HG03342 (cell line): ENCODE measurements around the gene FARP1.

ENCODE experiments used
- ATAC-seq: cut with Tn5 transposase; IDR thresholded peaks from one replicate; pipeline ENCODE4 v1.9.1; 2021; ENCODE audit warnings: mild to moderate bottlenecking, moderate library complexity; ENCODE audit not compliant: unreplicated experiment

The FARP1 gene

DNA sequence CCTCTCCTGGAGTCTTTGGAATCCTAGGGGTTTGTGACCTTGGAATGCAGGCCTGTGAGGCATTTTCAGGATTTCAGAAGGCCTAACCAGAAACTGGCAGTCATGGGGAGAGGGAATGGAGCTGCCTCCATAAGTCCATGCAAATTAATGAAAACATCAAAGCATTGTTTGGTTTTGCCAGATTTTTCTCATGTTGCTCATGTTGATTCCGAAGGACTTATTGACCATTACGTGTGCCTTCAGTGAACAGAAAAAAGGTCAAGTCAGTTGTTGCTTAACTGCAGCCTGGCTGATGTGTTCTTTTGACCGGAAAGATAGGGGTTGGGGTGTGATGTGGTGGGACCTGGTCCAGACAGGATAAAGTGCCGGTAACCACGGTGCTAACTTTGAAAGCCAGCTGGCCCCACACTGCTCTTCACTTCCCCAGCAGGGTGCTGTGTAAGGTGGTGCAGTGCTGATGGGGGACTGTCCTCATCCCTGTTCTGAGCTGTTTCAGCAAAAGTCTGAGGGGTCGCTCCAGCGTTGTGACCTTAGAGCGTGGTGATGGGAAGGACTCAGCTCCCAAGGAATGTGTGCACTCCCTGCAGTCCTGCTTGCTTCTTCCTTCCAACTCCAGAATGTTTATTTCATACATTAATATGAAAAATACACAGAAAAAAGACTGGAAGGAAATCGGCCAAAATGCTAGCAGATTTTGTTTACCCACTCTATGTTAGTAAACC lies 30.7 kb downstream of the FARP1 start:
- no peak for ATAC-seq

GRCh38 chr13:98174307-98174706 lies 31.4 kb downstream of the FARP1 start:
- no peak for ATAC-seq

DNA sequence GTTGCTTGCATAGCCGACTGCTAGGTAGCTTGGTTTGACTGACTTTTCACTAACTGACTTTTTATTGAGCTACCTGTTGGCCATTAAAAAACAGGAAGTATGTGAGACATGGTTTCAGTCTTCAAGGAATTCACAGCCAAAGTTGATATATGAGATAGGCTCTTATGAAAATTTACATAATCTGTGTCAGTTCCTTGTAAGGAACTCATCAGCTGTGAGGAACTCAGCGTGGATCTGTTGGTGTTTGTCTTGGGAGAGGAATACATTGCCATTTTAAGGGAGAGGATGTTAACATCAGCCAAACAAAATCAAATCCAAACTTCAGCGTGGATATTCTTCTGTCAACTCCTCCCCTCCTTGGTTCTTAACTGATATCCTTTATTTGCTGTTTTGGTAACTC lies 32.1 kb downstream of the FARP1 start:
- no peak for ATAC-seq

GRCh38 chr13:98175823-98176222 lies 32.9 kb downstream of the FARP1 start:
- no peak for ATAC-seq

- no peak for ATAC-seq
These were observed 34.1 kb downstream of the FARP1 start, which contains the start of gene RNF113B for GRCh38 chr13:98176777-98177608. Gene RNF113B (minus strand): TSS chr13:98177269. CDS start chr13:98177236, 33 bp downstream.

DNA sequence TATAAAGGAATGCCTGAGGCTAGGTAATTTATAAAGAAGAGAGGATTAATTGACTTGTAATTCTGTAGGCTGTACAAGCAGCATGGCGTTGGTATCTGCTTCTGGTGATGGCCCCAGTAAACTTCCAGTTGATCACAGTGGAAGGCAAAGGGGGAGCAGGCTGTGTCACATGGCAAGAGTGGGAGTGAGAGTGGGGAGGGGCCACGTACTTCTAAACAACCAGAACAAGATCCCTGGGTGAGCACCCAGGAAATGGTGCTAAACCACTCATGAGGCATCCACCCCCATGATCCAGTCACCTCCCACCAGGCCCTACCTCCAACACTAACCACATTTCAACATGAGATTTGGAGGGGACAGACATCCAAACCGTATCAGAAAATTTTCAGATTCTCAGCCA lies 37.2 kb downstream of the FARP1 start:
- no peak for ATAC-seq

- ATAC-seq: no peak
These were observed 38.4 kb downstream of the FARP1 start for GRCh38 chr13:98181111-98181815.

DNA sequence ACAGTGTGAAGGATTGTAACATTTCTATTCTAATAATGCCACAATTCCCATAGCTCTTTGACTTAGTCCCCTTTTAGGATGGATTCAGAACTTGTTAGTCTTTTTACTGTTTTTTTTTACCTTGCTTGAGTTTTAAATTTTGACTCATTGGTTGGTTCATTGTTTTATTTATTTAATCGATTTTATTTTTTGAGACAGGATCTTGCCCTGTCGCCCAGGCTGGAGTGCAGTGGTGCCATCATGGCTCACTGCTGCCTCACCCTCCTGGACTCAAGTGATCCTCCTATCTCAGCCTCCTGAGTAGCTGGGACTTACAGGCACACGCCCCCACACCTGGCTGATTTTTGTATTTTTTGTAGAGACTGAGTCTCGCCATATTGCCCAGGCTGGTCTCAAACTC lies 39.3 kb downstream of the FARP1 start:
- no peak for ATAC-seq

GRCh38 chr13:98182589-98182988 lies 39.7 kb downstream of the FARP1 start:
- ATAC-seq: no peak

GRCh38 chr13:98184792-98185191 lies 41.9 kb downstream of the FARP1 start:
- no peak for ATAC-seq

GRCh38 chr13:98187155-98187964 lies 44.5 kb downstream of the FARP1 start:
- no peak for ATAC-seq

DNA sequence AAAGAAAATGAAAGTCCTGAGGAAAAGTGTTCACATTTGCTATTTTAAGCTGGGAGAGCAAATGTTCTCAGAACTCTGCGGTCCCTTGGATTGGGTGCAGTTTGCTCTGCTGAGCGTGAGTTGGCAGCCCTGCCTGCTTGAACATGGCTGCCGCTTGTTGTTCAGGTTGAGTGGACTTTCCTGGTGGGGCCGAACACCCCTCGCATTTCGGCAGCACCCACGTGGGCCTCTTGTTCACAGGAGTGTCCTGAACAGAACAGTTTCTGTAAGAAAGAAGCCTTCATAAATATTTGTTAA lies 45.0 kb downstream of the FARP1 start:
- ATAC-seq: no peak

DNA sequence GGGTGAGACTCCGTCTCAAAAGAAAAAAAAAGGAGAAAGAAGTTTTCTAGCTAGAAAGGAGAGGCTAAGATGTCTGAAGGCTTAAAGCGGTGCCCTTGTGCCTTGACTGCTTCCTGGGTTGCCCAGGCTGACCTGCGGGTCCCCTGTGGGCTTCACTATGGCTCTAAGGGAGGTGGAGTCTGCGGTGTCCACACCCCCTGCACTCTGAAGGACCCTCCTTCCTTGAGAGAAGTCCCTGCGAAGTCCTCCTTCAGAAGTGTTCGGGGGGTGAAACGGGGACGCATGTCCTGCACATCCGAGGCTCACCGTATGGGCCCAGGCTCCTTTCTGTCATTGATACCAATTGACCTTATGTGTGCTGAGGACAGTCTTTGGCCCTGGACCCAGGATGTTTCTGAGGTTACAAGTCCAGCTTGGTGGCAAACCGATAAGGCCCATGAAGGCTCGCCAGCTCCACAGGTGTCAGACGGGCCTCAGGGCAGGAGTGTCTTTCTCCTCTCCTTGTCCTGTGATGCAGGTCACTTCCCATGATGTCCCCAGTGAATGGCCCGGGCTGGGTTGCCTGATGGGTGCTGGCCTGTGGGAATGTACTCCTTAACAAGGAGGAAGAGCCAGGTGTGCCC lies 45.8 kb downstream of the FARP1 start:
- ATAC-seq: no peak

DNA sequence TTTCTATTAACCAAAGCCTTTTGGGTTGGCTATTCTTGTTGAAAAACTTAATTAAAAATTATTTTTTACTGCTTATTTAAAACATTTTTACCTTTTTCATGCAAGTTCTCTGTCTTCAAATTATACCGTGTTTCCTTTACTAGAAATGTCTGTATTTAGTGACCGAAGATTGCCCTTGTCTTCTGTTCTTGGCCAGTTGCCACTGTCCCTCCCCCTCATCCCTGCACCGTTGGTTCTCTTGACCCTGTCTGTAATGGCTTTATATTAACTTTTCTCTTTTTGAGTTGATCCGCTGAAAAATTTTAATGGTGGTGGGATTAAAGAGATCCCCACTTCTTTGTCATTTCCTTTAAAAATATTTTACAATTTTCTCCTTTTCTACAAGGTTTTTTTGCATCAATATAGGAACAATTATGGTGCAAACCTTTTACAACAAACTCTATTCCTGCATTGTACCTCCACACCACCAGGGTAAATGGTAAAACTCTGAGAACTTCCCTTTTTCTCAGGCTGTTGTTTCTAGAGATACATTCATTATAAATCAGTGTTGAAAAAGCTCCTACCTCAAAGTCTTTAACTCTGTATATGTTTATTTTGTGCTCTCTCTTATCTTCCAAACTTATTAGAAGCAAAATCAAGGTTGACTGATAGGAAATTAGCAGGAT lies 47.1 kb downstream of the FARP1 start:
- no peak for ATAC-seq

- ATAC-seq: no peak
These were observed 48.1 kb downstream of the FARP1 start for GRCh38 chr13:98190889-98191444.

- ATAC-seq: no peak
These were observed 49.1 kb downstream of the FARP1 start for GRCh38 chr13:98192008-98192407.

- ATAC-seq: no peak
These were observed 52.3 kb downstream of the FARP1 start for GRCh38 chr13:98195054-98195791.

- ATAC-seq: no peak
These were observed 55.8 kb downstream of the FARP1 start for GRCh38 chr13:98198683-98199082.

GRCh38 chr13:98199480-98199879 lies 56.6 kb downstream of the FARP1 start:
- ATAC-seq: no peak
